NCI-H2227 (cell line): ENCODE data around the gene C4orf54.

Source experiments
- DNase-seq: peaks from one replicate; lab custom pipeline; 2025; ENCODE audit not compliant: unreplicated experiment; lab: John Stamatoyannopoulos, UW

Gene C4orf54

GRCh38 chr4:99652596-99653436 lies 4.8 kb downstream of the C4orf54 start:
- DNase-seq, result no peak

GRCh38 chr4:99651811-99652485 lies 5.7 kb downstream of the C4orf54 start:
- DNase-seq, result no peak

- no peak for DNase-seq
Measured at GRCh38 chr4:99651016-99651769, 6.4 kb downstream of the C4orf54 start.

GRCh38 chr4:99649778-99650177 lies 7.8 kb downstream of the C4orf54 start:
- DNase-seq, result no peak

GRCh38 chr4:99649208-99649607 lies 8.4 kb downstream of the C4orf54 start:
- no peak for DNase-seq

GRCh38 chr4:99648321-99648720 lies 9.3 kb downstream of the C4orf54 start:
- no peak for DNase-seq

DNA sequence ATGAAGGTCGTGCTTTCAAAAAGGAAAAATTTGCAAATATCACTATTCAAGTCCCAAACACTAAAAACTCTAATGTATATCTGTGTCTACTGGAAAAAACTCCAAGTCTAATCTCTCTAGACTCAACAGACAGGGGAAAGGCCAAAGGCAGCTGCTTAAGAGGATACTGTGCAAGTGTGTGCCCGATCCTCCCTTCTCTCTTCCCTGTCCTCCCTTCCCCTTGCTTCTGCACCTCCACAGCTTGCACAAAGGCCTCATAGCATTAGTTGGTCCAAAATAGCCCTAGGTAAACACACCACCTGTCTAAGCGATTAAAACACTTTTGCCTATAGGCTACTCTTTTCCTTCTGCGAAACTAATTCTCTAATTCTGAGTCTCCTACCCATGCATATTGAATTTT lies 10.6 kb downstream of the C4orf54 start:
- no peak for DNase-seq

GRCh38 chr4:99645638-99646037 lies 12.0 kb downstream of the C4orf54 start:
- DNase-seq, result no peak

DNA sequence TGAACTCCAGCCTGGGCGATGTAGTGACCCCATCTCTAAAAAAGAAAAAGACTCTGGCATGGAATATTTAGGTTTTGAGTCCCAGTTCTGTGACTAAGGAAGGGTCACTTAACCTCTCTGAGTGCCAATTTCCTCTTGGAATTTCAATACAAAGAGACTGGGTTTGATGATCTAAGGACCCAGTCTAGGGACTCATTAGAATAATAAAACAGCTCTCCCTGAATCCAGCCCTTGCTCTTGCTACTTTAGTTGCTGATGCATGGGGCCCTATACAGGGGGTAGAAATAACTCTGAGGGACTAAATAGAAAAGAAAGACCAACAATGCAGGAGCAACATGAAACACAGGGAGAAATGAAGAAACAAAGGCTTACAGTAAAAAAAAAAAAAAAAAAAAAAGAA lies 12.6 kb downstream of the C4orf54 start:
- DNase-seq, result no peak

DNA sequence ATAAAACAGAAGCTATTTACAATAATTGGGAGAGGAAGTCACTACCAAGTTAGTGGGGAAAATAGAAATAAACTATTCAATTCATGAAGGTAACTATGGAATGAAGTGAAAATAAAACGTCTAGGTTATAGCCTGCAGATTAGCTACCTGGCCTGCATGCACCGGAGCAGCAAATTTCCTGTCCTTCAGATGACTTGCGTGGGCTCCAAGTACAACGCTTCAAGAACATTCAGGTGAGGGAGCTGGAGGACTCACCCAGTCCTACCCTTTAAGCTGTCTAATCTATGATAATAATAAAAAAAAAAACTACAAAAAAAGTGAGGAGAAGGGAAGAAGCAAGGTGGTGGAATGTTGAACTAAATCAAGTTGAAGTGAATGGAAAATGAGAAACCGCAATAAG lies 13.2 kb downstream of the C4orf54 start:
- no peak for DNase-seq

GRCh38 chr4:99642725-99643489 lies 14.7 kb downstream of the C4orf54 start:
- no peak for DNase-seq

- DNase-seq, result no peak
Measured at GRCh38 chr4:99640676-99641075, 17.0 kb downstream of the C4orf54 start.

- no peak for DNase-seq
Measured at GRCh38 chr4:99637174-99637573, 20.5 kb downstream of the C4orf54 start.

- DNase-seq, result no peak
Measured at GRCh38 chr4:99636422-99636821, 21.2 kb downstream of the C4orf54 start.

DNA sequence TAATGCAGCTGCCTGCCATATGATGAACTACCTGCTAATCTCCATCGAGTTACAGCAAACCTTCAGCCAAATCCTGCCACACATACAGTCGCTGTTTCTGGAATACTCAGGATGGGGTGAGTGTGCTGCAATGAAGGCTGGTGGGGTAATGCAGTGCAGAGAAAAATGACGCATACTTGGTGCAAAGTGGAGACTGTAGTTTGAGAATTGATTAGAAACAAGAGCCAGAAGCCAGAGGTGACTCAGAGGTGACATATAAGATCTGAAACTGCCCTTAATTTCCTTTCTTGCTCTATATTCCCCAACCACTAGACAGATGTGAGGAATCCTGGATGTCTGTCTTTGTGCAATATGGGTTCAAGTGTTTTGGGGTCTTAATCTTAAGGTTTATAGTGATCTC lies 22.0 kb downstream of the C4orf54 start:
- no peak for DNase-seq

GRCh38 chr4:99634742-99635360 lies 22.8 kb downstream of the C4orf54 start:
- no peak for DNase-seq

- peak; percentile 2 for DNase-seq
Measured at GRCh38 chr4:99633772-99634171, 23.9 kb downstream of the C4orf54 start.

- no peak for DNase-seq
Measured at GRCh38 chr4:99630857-99631360, 26.7 kb downstream of the C4orf54 start.

DNA sequence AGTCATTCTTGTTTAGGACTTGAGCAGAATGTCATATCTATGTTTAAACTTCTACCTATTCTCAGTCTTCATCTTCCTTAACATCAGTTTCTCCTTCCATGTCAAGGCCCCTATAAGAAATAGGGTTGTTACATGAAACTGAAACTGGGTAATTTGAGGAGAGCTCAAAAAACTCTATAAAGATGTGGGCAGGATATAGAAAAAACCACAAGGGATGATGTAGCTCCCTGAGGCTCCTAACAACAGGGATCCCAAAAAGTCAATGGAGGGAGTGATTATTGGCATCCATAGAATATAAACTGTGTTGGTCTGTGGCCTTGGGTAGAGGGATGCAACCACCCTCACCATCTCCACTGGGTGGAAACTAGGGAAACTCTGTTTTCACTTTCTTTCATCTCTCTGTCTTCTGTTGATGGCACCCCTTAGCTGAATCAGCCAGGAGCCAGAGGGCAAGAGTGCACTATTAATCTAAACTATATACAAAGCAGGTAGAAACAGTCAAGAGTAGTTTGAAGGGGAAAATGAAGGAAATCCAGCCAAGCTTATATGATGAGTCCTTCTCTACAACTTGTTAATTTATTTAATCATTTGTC lies 27.6 kb downstream of the C4orf54 start:
- DNase-seq, result no peak

DNA sequence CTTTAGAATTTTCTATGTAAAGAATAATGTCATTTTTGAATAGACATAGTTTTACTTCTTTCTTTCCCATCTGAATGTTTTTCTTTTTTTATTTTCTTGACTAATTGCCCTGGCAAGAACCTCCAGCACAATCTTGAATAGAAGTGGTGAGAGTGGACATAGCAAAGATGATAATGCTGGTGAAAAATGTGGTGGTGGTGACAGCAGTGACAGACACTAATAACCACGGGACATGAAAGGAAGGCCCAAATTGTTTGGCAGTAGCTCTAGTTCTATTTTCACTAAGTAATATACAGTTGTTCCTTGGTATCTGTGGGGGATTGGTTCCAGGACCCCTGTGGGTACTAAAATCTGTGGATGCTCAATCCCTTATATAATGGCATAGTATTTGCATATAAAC lies 29.6 kb downstream of the C4orf54 start:
- no peak for DNase-seq
